NAMALWA (cell line): ENCODE measurements around the gene INPP5K.
"Not testable (repeated sequence)": the region's sequence is repeated elsewhere in the genome, so short reads cannot be mapped to it uniquely, and the experiment has no call there.

Experiments used
- DNase-seq: peaks from one replicate; pipeline ENCODE4 v3.0.0-alpha.2; 2015; ENCODE audit warnings: low spot score

INPP5K gene

DNA sequence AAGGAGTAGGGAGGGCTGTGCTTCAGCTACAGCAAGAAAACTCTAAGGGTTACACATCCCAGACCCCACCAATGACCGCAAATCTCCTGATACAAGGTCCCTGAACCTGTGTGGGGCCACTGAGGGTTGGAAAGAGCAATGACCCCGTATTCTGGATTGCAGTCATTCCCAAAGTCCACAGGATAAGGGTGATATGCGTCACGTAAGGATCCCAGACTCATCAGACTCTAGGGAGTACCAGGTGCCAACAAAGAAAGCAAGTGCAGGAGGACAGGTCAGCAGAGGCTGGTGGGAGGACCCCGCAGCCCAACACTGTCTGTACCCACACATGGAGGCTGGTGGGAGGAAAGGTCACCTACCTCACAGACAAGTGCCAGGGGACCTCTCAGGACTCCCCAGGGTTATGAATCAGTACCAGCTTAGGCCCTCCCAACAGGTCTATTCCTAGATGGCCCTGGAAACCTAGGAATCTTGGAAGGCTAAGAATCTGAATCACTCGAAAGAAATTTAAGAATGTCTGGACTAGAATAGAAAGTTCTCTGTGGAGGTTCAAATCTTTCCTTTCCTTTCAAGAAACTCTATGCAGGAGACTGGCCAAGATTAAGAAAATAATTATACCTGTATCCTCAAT lies 30.0 kb upstream of the INPP5K start:
- DNase-seq, result no peak

DNA sequence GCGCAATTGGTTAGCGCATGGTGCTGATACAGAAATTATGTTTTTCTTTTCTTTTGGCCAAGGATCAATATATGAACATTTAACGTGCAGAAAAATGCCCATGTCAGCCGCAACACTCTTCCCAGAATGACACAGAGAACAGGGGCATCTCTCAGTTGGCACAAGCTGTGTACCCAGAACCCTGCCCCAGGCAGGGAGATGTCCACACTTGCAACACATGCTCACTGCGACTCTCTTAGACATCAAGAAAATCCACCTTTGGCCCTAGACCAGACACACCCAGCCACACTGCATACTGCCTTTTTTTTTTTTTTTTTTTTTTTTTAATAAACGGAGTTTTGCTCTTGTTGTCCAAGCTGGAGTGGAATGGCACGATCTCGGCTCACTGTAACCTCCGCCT lies 29.2 kb upstream of the INPP5K start:
- DNase-seq, result no peak

DNA sequence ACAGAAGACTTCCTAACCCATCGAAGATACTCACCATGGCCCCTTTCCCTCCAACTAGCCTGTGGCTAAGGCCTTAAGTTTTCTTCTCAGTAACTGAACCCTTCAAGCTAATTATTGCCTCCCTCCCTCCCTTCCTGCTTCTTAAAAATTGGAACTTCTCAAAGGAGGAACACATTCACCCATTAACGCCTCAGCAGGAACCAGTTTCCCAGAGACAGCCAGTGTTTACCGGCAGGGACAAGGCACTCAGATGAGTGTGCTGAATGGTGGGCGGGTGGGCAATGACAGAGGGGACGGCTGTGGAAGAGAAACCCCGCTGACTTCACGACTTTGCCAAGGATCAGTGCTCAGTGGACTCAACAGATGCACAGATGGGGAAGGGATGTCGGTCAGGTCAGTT lies 25.9 kb upstream of the INPP5K start:
- no peak for DNase-seq

DNA sequence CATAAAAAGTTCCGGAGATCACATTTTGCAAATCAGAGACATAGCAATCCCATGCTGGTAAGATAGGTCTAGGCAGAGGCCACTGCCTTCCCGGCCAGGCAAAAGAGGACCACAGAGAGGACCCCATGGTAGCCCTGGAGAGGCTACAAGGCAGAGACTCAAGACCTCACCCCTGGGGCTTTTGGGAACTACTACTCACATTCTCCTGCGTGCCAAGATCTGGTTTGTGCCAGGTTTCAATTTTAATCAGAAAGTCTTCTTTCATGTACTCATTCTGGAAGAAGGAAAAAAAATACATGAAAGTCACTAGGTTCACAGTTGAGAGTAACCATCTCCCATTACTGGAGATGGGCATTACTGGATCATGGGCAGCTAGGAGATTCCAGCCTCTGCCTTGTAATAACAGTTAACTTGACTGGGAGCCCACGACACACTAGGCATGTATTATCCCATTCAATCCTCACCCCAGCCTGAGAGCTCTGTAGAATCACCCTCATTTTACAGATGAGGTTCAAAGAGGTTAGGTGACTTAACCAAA lies 25.0 kb upstream of the INPP5K start:
- DNase-seq, result no peak

DNA sequence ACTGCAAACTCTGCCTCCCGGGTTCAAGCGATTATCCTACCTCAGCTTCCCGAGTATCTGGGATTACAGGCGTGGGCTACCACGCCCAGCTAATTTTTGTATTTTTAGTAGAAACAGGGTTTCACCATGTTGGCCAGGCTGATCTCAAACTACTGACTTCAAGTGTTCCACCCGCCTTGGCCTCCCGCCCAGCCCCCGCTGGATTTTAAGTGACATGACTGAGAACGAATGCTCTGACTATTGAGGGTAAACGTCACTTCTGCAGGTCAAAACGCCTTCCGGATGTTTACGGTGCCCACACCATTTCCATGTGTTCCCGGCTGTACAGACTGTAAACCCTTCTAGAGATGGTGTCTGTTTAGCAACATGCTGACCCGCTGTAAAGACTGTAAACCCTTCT lies 23.4 kb upstream of the INPP5K start:
- no peak for DNase-seq

GRCh38 chr17:1535737-1536136 lies 19.3 kb upstream of the INPP5K start:
- no peak for DNase-seq

DNA sequence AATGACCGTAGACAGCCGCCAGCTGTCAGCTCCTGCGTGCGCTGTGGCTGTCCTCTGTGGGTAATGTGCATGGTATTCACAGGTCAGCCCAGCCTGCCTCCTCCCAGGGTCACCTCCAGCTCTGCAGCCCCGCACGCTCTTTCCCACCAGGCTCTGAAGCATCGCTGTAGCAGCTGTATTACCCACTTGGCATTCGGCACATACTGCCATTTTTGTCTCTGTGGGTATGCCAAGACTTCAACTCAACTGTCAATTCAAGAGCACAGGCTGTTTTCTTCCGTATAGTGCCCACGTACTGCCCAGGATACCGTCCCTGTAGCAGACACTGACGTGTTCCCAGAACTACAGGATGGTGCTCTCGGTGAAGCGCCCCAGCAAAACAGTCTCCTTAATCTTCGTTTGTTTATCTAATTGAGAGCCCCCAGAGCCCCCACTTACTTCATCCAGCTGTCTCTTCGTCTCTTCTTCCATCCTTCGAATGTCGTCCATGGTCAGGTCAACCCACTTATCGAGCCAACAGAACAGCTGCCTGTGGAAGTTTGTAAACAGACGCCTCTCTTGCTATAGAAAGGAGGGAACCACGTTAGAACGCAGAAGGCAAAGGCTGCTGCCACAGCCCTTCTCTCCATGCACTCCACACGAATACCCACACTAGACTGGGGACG lies 17.4 kb upstream of the INPP5K start:
- DNase-seq, result no peak

- DNase-seq, result peak; percentile 55
Observed at GRCh38 chr17:1532836-1533602, 16.6 kb upstream of the INPP5K start.

- DNase-seq, result peak; percentile 17
Observed at GRCh38 chr17:1529863-1530262, 13.5 kb upstream of the INPP5K start.

DNA sequence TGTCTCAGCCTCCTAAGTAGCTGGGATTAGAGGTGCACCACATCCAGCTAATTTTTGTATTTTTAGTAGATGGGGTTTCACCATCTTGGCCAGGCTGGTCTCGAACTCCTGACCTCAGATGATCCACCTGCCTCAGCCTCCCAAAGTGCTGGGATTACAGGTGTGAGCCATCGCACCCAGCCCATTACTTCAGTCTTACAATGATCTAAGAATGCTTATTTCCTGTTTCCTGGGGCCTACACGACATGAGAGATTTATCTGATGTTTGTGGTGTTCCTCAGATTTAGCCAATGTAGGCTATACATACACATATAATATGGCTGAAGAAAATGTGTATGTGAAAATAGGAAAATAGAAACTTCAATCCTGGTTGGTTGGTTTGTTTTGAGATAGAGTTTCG lies 10.5 kb upstream of the INPP5K start:
- not testable (repeated sequence) for DNase-seq

- no peak for DNase-seq
Observed at GRCh38 chr17:1522626-1523025, 6.2 kb upstream of the INPP5K start.

- DNase-seq, result no peak
Observed at GRCh38 chr17:1521086-1521640, 4.8 kb upstream of the INPP5K start.

- DNase-seq, result no peak
Observed at GRCh38 chr17:1519678-1520077, 3.3 kb upstream of the INPP5K start.

DNA sequence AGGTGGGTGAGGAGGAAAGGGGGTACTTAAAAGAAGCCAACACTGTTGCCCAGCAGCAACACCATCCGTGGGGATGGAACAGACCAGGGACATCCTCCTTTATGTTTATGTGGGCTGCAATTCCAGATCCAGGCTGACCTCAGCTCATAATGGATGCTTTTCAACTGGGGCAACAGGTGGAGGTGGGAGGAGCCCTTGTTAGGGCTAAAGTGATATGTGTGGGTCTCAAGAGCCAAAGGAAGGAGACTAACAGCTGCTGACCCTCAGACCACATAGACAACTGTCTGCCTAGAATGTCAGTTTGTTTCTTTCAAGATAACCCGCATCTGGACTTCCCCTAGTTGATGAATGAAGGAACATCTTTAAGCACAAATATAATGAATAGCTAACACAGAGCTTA lies 2.0 kb upstream of the INPP5K start:
- DNase-seq, result no peak

DNA sequence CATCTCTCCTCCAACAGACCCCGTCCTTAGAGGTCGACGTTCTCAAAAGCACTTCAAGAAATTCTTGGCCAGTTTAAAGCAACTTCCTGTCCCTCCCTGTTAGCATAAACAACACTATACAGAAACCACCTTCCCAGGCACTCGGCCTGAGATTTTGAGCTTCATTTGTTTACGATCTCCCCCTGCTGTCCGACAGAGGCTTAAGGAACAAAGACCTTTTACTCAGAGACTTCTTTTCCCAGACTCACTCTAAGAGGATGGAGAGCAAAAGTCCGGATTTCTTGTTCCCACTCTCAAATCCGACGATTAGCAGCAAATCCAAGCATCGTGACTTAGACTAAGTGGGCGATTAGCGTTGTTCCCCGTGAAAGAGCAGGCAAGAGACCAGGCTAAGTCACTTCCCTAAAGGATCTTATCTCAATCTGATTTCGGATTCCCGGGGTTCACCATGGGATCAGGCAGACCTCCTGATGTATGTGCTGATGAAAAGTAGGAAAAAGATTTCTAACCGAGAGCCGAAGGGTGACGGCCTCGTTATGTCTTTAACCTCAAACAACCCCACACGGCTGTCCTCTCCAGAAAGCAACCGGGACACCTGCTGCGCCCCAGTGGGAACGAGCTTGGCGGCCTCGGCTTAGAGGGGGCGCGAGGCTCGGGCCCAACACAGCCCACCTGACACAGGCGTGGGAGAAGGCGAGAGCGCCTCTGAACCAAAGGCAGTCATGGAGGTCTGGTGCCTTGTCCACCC lies 598 bp downstream of the INPP5K start:
- peak; percentile 81 for DNase-seq

DNA sequence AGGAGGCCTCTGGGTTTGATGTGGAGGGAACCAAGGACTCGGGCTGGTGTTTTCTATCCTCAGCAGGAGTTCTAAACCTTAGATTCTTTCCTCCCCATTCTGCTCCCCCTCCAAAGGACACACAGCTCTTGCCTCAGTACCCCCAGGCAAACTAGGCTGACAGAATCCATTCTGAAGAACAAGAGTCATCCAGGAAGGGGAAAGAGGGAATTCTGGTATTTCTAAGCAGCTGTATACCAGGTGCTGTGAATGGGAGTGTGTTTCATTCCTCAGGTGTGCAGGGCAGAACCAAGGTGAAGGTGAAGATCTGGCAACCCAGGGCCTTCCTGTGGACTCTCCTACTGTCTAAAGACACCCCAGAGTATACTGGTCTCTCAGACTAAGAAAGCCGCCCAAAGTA lies 4.1 kb downstream of the INPP5K start:
- DNase-seq, result no peak

- no peak for DNase-seq
Observed at GRCh38 chr17:1511756-1512321, 4.6 kb downstream of the INPP5K start.

GRCh38 chr17:1511290-1511689 lies 5.1 kb downstream of the INPP5K start:
- no peak for DNase-seq

DNA sequence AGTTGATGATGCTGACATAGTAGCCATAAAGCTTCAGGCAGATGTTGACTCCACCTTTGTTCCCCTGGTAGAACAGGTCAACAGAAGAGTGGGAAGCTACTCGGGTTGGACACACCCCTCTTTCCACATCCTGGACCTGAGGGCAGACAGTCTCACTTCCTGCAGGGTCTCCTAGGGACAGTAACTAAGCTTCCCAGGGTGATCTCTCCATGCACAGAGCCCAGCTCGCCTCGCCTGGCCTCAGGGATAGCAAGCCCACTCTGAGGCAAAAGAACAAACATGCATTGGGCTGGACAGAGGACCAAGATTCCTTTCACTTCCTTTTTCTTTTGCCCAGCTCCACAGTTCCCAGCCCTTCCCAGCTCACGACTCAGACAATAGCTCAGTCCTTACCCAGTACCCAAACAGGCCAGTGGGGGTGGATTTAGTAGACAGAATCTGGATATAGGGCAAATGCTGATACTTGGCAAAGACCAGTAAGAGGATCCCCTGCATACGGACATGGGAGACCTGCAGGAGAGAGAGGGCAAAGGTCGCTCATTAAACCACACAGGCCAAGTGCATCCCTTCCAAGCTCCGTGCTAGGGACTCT lies 7.0 kb downstream of the INPP5K start:
- DNase-seq, result no peak

DNA sequence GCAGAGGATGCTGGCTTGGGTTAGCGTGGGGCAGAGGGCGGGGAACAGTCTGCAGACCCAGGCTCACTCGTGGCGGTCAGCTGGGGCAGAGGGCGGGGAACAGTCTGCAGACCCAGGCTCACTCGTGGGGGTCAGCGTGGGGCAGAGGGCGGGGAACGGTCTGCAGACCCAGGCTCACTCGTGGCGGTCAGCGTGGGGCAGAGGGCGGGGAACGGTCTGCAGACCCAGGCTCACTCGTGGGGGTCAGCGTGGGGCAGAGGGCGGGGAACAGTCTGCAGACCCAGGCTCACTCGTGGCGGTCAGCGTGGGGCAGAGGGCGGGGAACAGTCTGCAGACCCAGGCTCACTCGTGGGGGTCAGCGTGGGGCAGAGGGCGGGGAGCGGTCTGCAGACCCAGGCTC lies 7.7 kb downstream of the INPP5K start:
- not testable (repeated sequence) for DNase-seq

DNA sequence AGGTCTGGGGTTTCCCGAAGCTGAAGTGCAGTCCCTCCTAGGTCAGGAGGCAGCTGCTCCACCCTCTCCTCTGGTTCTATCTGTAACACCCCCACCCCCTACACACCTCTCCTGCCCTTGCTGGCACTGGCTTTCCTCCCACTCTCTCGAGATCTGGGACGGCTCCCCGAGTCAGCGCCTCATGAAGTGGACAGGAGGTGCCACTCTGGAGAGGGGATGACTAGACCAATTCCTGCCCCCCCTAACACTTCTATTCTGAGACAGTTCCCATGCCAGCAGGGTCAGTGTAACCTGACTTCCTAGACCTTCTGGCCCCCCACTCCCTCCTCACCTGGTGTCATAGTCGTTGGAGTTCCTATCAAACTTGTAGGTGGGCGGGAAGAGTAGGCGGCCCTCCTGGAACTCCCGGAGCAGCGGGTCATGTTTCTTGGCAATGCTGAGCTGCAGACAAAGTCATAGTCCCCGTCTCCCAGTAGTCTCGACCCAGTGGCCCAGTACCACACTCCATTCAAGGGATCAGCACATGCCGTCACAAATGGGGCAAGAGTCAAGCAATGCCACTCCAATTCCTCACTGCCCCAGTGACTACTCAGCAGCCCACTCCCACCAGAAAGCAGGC lies 9.7 kb downstream of the INPP5K start:
- no peak for DNase-seq
